Subcutaneous adipose tissue (tissue), 4 donors: Measurements from ENCODE around the gene ARAP1. TPM values are rescaled to one million over a fixed set of nuclear protein-coding genes. Genes with fewer than 3 reads are reported as not detected.

Experiments used
- small RNA-seq: library from RNA; depleted of rRNA; stranded (forward); fragments of <200 nt; gene quantifications from one replicate; pipeline ENCODE3, GENCODE V24; 2016
- total RNA-seq, 4 donors: library from RNA; depleted of rRNA; stranded (reverse); fragments of >200 nt; gene quantifications; one replicate each; pipeline ENCODE4 v1.1.0, GENCODE V29; 2016
- TF ChIP-seq, protein P1 (sequence below): fragments of 450-650 bp; IDR thresholded peaks from one replicate; pipeline ENCODE4 v1.5.1; 2016; ENCODE audit warnings: low read depth, mild to moderate bottlenecking, control low read depth, antibody characterized with exemption, moderate library complexity

ARAP1 gene
- total RNA-seq, 4 donors from 2014 or later, result 35.1 to 161 (median 127) TPM

DNA sequence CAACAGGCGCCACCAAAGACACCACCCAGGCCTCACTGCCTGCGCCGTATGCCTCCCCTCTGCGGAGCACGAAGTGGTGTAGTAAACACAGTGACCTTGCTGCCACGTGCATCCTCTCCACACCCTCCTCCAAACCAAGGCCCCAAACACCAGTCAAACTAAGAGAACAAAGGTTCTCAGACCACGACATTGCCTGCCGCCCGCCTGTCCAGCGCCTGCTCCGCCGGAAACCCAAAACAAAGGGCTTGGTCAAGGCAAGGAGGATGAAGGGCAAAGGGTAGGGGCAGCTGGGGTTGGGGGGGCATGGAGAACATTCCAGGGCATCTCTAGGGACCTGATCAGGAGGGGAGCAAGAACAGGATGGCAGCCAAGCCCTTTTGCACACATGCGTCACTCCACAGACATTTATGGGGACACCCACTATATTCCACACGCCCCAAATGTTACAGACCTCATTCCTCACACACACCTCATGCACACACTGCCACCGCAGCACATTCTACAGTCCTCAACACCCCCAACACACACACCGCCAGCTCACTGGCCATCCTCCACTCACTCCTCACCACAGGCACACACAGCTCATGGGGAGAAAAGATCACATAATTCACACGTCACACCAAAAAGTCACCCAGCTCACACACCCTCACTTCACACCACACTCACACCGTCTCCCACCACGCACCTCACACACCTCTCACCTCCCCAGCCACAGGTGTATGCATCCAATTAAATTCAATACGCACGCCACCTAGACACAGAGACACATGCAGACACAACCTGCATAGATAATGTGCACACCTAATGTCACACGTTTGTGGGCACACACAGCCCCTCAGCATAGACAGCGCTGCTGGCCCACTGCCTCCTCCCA lies 112.5 kb downstream of the ARAP1 start:
- TF ChIP-seq, protein P1, sequence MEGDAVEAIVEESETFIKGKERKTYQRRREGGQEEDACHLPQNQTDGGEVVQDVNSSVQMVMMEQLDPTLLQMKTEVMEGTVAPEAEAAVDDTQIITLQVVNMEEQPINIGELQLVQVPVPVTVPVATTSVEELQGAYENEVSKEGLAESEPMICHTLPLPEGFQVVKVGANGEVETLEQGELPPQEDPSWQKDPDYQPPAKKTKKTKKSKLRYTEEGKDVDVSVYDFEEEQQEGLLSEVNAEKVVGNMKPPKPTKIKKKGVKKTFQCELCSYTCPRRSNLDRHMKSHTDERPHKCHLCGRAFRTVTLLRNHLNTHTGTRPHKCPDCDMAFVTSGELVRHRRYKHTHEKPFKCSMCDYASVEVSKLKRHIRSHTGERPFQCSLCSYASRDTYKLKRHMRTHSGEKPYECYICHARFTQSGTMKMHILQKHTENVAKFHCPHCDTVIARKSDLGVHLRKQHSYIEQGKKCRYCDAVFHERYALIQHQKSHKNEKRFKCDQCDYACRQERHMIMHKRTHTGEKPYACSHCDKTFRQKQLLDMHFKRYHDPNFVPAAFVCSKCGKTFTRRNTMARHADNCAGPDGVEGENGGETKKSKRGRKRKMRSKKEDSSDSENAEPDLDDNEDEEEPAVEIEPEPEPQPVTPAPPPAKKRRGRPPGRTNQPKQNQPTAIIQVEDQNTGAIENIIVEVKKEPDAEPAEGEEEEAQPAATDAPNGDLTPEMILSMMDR, result no peak

DNA sequence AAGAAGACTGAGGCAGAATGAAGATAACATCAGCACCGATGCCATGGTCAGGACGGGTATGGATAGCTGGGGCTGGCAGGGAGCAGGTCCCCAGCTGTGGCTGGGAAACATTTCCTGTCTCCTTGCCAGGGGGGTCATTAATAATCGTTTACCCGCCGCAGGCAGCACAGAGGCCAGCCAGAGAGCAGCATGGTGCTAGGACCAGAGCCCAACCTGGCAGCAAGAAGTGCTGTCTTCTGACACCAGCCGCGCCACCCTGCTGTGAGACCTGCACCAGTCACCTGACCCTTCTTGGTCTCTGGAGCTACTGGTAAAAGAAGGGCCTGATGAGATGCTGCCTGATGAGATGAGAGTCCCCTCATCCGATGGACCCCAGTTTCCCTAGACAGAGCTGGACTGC lies 114.3 kb downstream of the ARAP1 start:
- TF ChIP-seq, protein P1, result no peak

DNA sequence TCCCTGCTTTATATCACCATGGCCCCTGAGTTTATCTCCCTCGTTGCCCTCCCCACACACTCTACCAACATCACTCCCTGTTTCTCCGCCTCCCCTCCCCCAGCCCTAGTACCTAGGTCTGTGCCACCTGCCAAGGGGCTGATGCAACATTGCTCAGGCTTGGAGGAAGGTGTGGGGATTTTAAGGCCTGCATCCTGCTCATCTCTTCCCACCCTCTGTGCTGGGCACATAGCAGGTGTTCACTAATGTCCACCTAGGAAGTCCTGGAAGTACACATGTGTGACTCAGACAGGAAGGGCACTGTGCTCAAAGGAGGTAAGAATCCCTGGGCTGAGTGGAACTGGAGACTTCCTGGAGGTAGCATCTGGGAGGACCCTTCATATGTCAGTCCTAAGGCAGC lies 115.0 kb downstream of the ARAP1 start:
- TF ChIP-seq, protein P1, result no peak

DNA sequence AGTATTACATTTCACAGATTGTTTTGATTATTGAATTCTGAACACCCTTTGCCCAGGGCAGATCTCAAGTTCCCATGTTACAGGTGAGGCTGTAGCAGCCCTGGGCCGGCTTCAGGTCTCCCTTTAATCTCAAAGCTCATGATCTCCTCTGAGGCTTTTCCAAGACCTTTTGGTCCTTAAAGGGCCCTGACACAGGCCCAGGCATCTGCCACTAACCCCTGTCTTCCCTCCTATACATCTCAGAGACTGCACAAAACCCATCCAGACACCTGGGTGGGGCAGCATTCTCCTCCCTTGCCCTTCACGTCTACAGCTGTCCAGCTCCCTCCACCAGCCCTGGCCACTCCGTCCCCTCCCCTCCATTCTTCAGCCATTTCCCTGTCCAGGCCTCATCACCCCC lies 115.8 kb downstream of the ARAP1 start:
- TF ChIP-seq, protein P1, result no peak

DNA sequence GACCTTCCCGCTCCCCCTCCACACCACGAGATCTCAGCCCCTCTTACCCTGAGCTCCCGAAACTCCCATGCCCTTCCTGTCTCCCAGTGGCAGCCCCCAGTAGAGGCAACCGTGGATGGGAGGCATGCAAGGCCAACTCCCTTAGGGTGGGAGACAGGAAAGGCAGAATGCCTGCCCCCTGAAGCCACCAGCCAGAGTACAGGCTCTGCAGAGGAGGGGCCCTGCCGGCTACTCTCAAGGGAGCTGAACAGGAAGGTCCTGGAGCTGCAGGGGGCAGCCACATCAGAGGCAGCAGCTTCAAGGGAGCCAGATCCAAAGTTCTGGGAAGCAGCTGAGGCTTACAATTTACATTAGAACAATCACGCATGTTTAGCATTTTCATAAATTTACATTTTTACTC lies 116.3 kb downstream of the ARAP1 start:
- TF ChIP-seq, protein P1, result no peak

DNA sequence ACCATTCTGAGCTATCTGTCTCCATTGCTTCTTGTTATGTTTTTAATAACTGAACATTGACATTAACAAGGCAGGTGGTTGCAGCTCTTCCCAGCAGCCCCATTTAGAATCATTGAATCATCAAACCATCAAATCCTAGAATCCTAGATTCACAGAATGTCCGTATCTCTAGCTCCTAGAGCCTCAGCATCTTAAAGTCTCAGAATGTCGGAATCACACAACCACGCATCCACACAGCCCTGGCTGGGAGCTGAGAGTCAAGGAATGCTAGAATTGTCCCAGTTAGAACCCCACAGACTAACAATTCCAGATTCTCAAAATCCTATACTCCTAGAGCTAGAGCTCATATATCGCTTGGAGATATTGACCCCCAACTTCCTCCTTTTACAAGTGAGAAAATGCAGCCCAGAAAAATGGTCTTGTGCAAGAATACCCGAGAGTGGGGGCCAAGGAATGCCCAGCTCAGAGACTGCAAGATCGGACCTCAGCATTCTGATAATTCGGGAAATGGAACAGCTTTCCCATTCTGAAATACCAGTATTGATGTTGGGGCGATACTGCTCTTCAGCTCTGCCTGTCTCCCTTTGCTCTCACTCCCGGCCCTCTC lies 116.8 kb downstream of the ARAP1 start:
- TF ChIP-seq, protein P1, result no peak

Small RNA genes lying within 50 kb of the gene (small RNA-seq; reads per million reads assigned to genes)
- not detected for gene MIR4692
- gene RF00019, result 0.49 reads per million

Other genes starting within 250 kb of the ARAP1 start
- 100 to 1,000 TPM in 1 of 4 donors, 10 to 100 TPM in 3; 51.2 to 325 (median 74.5) TPM for gene PDE2A, start 78.0 kb downstream of the ARAP1 start, total RNA-seq
- gene STARD10, start 41.6 kb upstream of the ARAP1 start, total RNA-seq, result 10 to 100 TPM; 13.4 to 20.2 (median 14.8) TPM
- 10 to 100 TPM; 12.6 to 50.8 (median 34.0) TPM for gene ATG16L2, start 62.0 kb upstream of the ARAP1 start, total RNA-seq